ENCODE measurements around the gene PCNX4.

GRCh38 chr14:60093606-60094005 lies 1.9 kb downstream of the PCNX4 start:
- TF ChIP-seq POLR2AphosphoS5 (IDR thresholded peaks at IDR 0.05; ENCODE audit: low read depth, low read length) (no peak), FOXP2 (optimal IDR thresholded peaks at IDR 0.05; ENCODE audit: borderline replicate concordance, extremely low read depth, extremely low read length, insufficient read depth) (no peak), SIN3A (IDR thresholded peaks at IDR 0.05; ENCODE audit: borderline replicate concordance, insufficient read depth, low read length) (no peak), TAF1 (IDR thresholded peaks at IDR 0.05; ENCODE audit: borderline replicate concordance, insufficient read depth, low read length) (no peak)

All from PFSK-1 (cell line).